ENCODE measurements around the gene KRT86.

- TF ChIP-seq, protein P1, sequence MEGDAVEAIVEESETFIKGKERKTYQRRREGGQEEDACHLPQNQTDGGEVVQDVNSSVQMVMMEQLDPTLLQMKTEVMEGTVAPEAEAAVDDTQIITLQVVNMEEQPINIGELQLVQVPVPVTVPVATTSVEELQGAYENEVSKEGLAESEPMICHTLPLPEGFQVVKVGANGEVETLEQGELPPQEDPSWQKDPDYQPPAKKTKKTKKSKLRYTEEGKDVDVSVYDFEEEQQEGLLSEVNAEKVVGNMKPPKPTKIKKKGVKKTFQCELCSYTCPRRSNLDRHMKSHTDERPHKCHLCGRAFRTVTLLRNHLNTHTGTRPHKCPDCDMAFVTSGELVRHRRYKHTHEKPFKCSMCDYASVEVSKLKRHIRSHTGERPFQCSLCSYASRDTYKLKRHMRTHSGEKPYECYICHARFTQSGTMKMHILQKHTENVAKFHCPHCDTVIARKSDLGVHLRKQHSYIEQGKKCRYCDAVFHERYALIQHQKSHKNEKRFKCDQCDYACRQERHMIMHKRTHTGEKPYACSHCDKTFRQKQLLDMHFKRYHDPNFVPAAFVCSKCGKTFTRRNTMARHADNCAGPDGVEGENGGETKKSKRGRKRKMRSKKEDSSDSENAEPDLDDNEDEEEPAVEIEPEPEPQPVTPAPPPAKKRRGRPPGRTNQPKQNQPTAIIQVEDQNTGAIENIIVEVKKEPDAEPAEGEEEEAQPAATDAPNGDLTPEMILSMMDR (IDR thresholded peaks at IDR 0.05 in 2 of 3, conservative IDR thresholded peaks at IDR 0.05 in 1 of 3; ENCODE audit: insufficient read depth in 2 of 3, low read depth in 1 of 3, low read length in 3 of 3): no peak
- no peak for TF ChIP-seq FOXK2 (conservative IDR thresholded peaks at IDR 0.05 in 1 of 2, IDR thresholded peaks at IDR 0.05 in 1 of 2; ENCODE audit: low read depth in 2 of 2)
- TF ChIP-seq ZSCAN29 (IDR thresholded peaks at IDR 0.05): no peak
- TF ChIP-seq SMARCA4 (IDR thresholded peaks at IDR 0.05): no peak
- TF ChIP-seq SP1 (CRISPR knock-in tag; IDR thresholded peaks at IDR 0.05): no peak
- no peak for TF ChIP-seq ETV6 (IDR thresholded peaks at IDR 0.05; ENCODE audit: borderline replicate concordance in 1 of 2, low read depth in 2 of 2, low read length in 1 of 2)
- TF ChIP-seq ETV6 (CRISPR knock-in tag; IDR thresholded peaks at IDR 0.05; ENCODE audit: borderline replicate concordance): no peak
- TF ChIP-seq HNRNPK (IDR thresholded peaks at IDR 0.05; ENCODE audit: low read depth, low read length, poor library complexity, severe bottlenecking): no peak
- TF ChIP-seq POLR2AphosphoS5 (IDR thresholded peaks at IDR 0.05; ENCODE audit: control insufficient read depth, insufficient read depth, low read depth, low read length): no peak
- no peak for TF ChIP-seq TCF7L2 (IDR thresholded peaks at IDR 0.05; ENCODE audit: low read depth, low read length)
- TF ChIP-seq GATA2 (CRISPR knock-in tag; IDR thresholded peaks at IDR 0.05): no peak
- TF ChIP-seq HMG20A (CRISPR knock-in tag; conservative IDR thresholded peaks at IDR 0.05): no peak
- TF ChIP-seq ZC3H11A (IDR thresholded peaks at IDR 0.05; ENCODE audit: low read depth, low read length): no peak
- TF ChIP-seq FOXJ3 (CRISPR knock-in tag; IDR thresholded peaks at IDR 0.05): no peak
- TF ChIP-seq CLOCK (CRISPR knock-in tag; IDR thresholded peaks at IDR 0.05; ENCODE audit: borderline replicate concordance): no peak
Observed at GRCh38 chr12:52323001-52323400, 48.6 kb downstream of the KRT86 start.
